GM23248 (cell line): ENCODE measurements around the gene PDE6G.

Experiments used
- EZH2 ChIP-seq: fragments of 200-600 bp; sonication (generic); IDR thresholded peaks from 2 replicates; pipeline ENCODE4 v1.6.1; 2018; ENCODE audit warnings: antibody characterized with exemption, mild to moderate bottlenecking; ENCODE audit not compliant: insufficient read depth, poor library complexity, severe bottlenecking
- EZH2phosphoT487 ChIP-seq: fragments of 200-600 bp; sonication (generic); IDR thresholded peaks from 2 replicates; pipeline ENCODE4 v1.6.1; 2018; ENCODE audit warnings: antibody characterized with exemption, moderate library complexity, mild to moderate bottlenecking, low read depth; ENCODE audit not compliant: insufficient read depth

- TF ChIP-seq EZH2phosphoT487: no peak
- no peak for TF ChIP-seq EZH2
These were observed 493 bp upstream of the PDE6G start for GRCh38 chr17:81656835-81657234.
